ENCODE measurements around the gene AGT. TPM values are rescaled to one million over a fixed set of nuclear protein-coding genes. Genes with fewer than 3 reads are reported as not detected.

The AGT gene
- total RNA-seq, 2 experiments from 2014 or later: not detected

- no peaks in the 10 kb centered on the region for H3K4me1 Mint-ChIP-seq
Observed at GRCh38 chr1:230749635-230750034, 35.7 kb upstream of the AGT start.

DNA sequence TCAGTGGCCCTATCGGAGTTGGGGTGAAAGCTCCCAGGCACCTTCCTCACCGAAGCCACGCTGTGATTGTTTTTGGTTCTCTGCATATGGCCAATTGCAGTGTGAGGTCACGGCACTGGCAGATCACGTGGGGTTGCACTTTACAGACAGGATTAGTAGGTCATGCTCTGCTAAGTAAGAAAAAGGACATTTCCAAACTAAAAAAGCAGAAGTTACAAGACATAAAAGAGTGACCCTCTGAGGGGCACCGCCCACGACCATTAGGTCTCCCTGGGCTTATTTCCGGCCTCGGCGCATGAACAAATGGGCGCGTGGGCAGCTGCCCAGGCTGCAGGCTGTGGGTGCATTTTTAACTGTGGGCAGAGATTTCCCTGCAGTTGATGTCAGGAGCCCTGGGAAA, 35.2 kb upstream of the AGT start:
- POLR2A ChIA-PET: no interaction called here
- H3K9me3 Mint-ChIP-seq: no peaks in the 10 kb centered on the region
- no peaks in the 10 kb centered on the region for H3K27me3 Mint-ChIP-seq
- no peaks in the 10 kb centered on the region for H3K4me1 Mint-ChIP-seq
- CTCF ChIA-PET: no interaction called here
- no peak overlapping the region for H3K4me3 Mint-ChIP-seq
- no peaks in the 10 kb centered on the region for H3K36me3 Mint-ChIP-seq (ENCODE audit: low read depth)
- no peak for DNase-seq
- H3K27ac Mint-ChIP-seq: no peak overlapping the region

More at GRCh38 chr1:230749635-230750034, 35.7 kb upstream of the AGT start:
- POLR2A ChIA-PET: no interaction called here
- Mint-ChIP-seq H3K27ac (no peak overlapping the region), H3K27me3 (no peaks in the 10 kb centered on the region), H3K4me3 (no peak overlapping the region), H3K36me3 (ENCODE audit: low read depth) (no peaks in the 10 kb centered on the region), H3K9me3 (no peaks in the 10 kb centered on the region)
- CTCF ChIA-PET: no interaction called here
- DNase-seq: no peak

GRCh38 chr1:230747890-230748800, 34.2 kb upstream of the AGT start:
- no peaks in the 10 kb centered on the region for H3K27me3 Mint-ChIP-seq
- no peak overlapping the region for H3K27ac Mint-ChIP-seq
- CTCF ChIA-PET: no interaction called here
- no peaks in the 10 kb centered on the region for H3K36me3 Mint-ChIP-seq (ENCODE audit: low read depth)
- POLR2A ChIA-PET: no interaction called here
- H3K4me1 Mint-ChIP-seq: no peaks in the 10 kb centered on the region
- no peak overlapping the region for H3K4me3 Mint-ChIP-seq
- no peaks in the 10 kb centered on the region for H3K9me3 Mint-ChIP-seq
- DNase-seq: no peak

- ChIA-PET CTCF (no interaction called here), POLR2A (no interaction called here)
- DNase-seq: no peak
- Mint-ChIP-seq H3K27ac (no peak within 1 kb of the TSS), H3K4me1 (no peaks in the 10 kb centered on the region), H3K27me3 (peaks cover 2% of the 10 kb centered on the region), H3K9me3 (no peaks in the 10 kb centered on the region), H3K4me3 (no peak within 1 kb of the TSS), H3K36me3 (ENCODE audit: low read depth) (no peaks in the 10 kb centered on the region)
Observed at GRCh38 chr1:230747127-230747730, 33.3 kb upstream of the AGT start, which contains the start of gene CAPN9. TSS of gene CAPN9 (plus strand) at chr1:230747388. CDS start at chr1:230747497, 109 bp downstream.

DNA sequence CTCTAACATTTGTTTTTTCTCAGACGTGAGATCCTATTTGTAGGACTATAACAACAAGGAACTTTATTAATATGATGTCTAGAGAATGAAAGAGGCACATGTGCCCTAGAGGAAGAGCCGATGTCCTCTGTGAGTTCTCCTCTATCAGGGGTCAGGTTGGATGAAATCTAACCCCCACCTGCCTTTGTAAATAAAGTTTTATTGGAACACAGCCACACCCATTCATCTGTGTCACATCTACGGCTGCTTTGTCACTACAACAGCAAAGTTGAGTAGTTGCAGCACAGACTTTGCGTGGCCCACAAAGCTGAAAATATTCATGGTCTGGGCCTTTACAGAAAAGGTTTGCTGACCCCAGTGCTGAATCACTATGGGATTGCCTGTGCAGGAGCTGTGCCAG, 32.7 kb upstream of the AGT start:
- Mint-ChIP-seq H3K27ac (no peak overlapping the region), H3K36me3 (ENCODE audit: low read depth) (no peaks in the 10 kb centered on the region), H3K27me3 (peaks cover 2% of the 10 kb centered on the region), H3K4me3 (no peak overlapping the region), H3K4me1 (no peaks in the 10 kb centered on the region), H3K9me3 (no peaks in the 10 kb centered on the region)
- CTCF ChIA-PET: no interaction called here
- POLR2A ChIA-PET: no interaction called here
- DNase-seq: no peak

GRCh38 chr1:230745071-230745470, 31.1 kb upstream of the AGT start:
- H3K4me1 Mint-ChIP-seq: no peaks in the 10 kb centered on the region
- POLR2A ChIA-PET: no interaction called here
- H3K27ac Mint-ChIP-seq: no peak overlapping the region
- H3K4me3 Mint-ChIP-seq: no peak overlapping the region
- no peaks in the 10 kb centered on the region for H3K9me3 Mint-ChIP-seq
- DNase-seq: no peak
- H3K36me3 Mint-ChIP-seq (ENCODE audit: low read depth): no peaks in the 10 kb centered on the region
- CTCF ChIA-PET: no interaction called here
- H3K27me3 Mint-ChIP-seq: peaks cover 4% of the 10 kb centered on the region

- POLR2A ChIA-PET: no interaction called here
- Mint-ChIP-seq H3K36me3 (ENCODE audit: low read depth) (no peaks in the 10 kb centered on the region), H3K9me3 (no peaks in the 10 kb centered on the region), H3K27ac (no peak overlapping the region), H3K4me1 (no peaks in the 10 kb centered on the region), H3K27me3 (peaks cover 4% of the 10 kb centered on the region), H3K4me3 (no peak overlapping the region)
- CTCF ChIA-PET: no interaction called here
- no peak for DNase-seq
Observed at GRCh38 chr1:230744382-230744781, 30.5 kb upstream of the AGT start.

GRCh38 chr1:230743899-230744298, 30.0 kb upstream of the AGT start:
- Mint-ChIP-seq H3K4me1 (no peaks in the 10 kb centered on the region), H3K4me3 (no peak overlapping the region), H3K36me3 (ENCODE audit: low read depth) (no peaks in the 10 kb centered on the region), H3K9me3 (no peaks in the 10 kb centered on the region), H3K27me3 (peaks cover 4% of the 10 kb centered on the region), H3K27ac (no peak overlapping the region)
- POLR2A ChIA-PET: no interaction called here
- no peak for DNase-seq
- CTCF ChIA-PET: no interaction called here

GRCh38 chr1:230739564-230740290, 25.8 kb upstream of the AGT start:
- CTCF ChIA-PET: no interaction called here
- peaks cover 4% of the 10 kb centered on the region for H3K27me3 Mint-ChIP-seq
- POLR2A ChIA-PET: no interaction called here
- H3K27ac Mint-ChIP-seq: no peak overlapping the region
- H3K9me3 Mint-ChIP-seq: no peaks in the 10 kb centered on the region
- DNase-seq: no peak
- no peaks in the 10 kb centered on the region for H3K36me3 Mint-ChIP-seq (ENCODE audit: low read depth)
- no peak overlapping the region for H3K4me3 Mint-ChIP-seq
- H3K4me1 Mint-ChIP-seq: no peaks in the 10 kb centered on the region

- H3K27me3 Mint-ChIP-seq: peaks cover 4% of the 10 kb centered on the region
- H3K27ac Mint-ChIP-seq: no peak overlapping the region
- H3K4me1 Mint-ChIP-seq: no peaks in the 10 kb centered on the region
- no peaks in the 10 kb centered on the region for H3K9me3 Mint-ChIP-seq
- CTCF ChIA-PET: no interaction called here
- no peak overlapping the region for H3K4me3 Mint-ChIP-seq
- no peak for DNase-seq
- H3K36me3 Mint-ChIP-seq (ENCODE audit: low read depth): no peaks in the 10 kb centered on the region
- POLR2A ChIA-PET: no interaction called here
Observed at GRCh38 chr1:230737622-230738262, 23.8 kb upstream of the AGT start.

- Mint-ChIP-seq H3K27ac (no peak overlapping the region), H3K36me3 (ENCODE audit: low read depth) (no peaks in the 10 kb centered on the region), H3K9me3 (no peaks in the 10 kb centered on the region), H3K27me3 (peaks cover 4% of the 10 kb centered on the region), H3K4me1 (no peaks in the 10 kb centered on the region), H3K4me3 (no peak overlapping the region)
- ChIA-PET POLR2A (no interaction called here), CTCF (no interaction called here)
- no peak for DNase-seq
Observed at GRCh38 chr1:230735447-230735846, 21.5 kb upstream of the AGT start.

GRCh38 chr1:230730977-230731376, 17.1 kb upstream of the AGT start:
- CTCF ChIA-PET: no interaction called here
- Mint-ChIP-seq H3K9me3 (no peaks in the 10 kb centered on the region), H3K27ac (no peak overlapping the region), H3K4me1 (no peaks in the 10 kb centered on the region), H3K36me3 (ENCODE audit: low read depth) (no peaks in the 10 kb centered on the region), H3K27me3 (peaks cover 5% of the 10 kb centered on the region), H3K4me3 (no peak overlapping the region)
- no peak for DNase-seq
- POLR2A ChIA-PET: no interaction called here

DNA sequence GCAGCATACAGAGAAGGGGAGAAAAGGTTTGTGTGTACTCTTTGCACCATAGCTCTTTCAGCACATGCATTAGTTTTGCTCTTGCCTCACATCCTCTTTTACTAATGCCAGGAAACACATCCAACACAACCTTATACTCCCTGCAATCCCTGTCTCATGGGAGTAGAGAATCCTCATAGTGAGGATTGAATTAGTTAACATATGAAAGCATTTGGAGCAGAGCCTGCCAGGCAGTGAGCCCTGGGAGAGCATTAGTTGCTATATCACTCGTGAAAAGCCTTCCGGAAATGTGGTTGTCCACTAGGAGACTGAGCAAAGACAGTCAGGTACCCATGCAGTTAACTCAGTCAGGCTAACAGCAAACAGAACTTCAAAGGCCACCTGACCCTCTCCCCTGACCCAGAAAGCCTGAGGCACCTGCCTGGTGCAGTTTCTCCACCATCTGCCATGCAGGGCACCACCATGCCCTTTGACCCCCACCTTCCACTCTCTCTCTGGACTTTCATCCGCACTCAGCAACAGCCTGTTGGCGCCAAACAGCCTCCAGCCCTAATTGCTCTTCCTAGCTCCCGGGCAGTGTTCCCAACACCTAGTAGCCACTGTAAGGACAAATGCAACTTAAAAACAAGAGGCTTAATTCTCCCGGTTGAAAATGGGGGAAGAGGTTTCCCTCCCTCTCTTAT, 14.9 kb upstream of the AGT start:
- ChIA-PET POLR2A (no interaction called here), CTCF (interaction anchor here (1.2 kb wide), 1 partner anchor 85 kb away, joined by 3 read pairs; no protein-coding TSS in a partner anchor)
- no peak overlapping the region for H3K4me3 Mint-ChIP-seq
- no peak overlapping the region for H3K27ac Mint-ChIP-seq
- H3K36me3 Mint-ChIP-seq (ENCODE audit: low read depth): no peaks in the 10 kb centered on the region
- DNase-seq: no peak
- no peaks in the 10 kb centered on the region for H3K9me3 Mint-ChIP-seq
- H3K4me1 Mint-ChIP-seq: no peaks in the 10 kb centered on the region
- peaks cover 5% of the 10 kb centered on the region for H3K27me3 Mint-ChIP-seq

Data from activated CD4-positive, alpha-beta memory T cell treated with anti-CD3 and anti-CD28 coated beads, Interleukin-2, amount 10 ng/mL, durations not matched to agents 7 days and 5 days (primary cell).